HepG2 (cell line): ENCODE data around the gene C6orf136. TPM values are rescaled to one million over a fixed set of nuclear protein-coding genes. Genes with fewer than 3 reads are reported as not detected.

Experiments
- PHF8 ChIP-seq: sonication (generic); formaldehyde crosslinking; IDR thresholded peaks from 2 replicates; pipeline ENCODE4 v1.5.0; 2020; ENCODE audit warnings: missing genetic modification reagents
- ZNF747 ChIP-seq: sonication (generic); formaldehyde crosslinking; IDR thresholded peaks from 2 replicates; pipeline ENCODE4 v1.8.1; 2023; ENCODE audit warnings: missing genetic modification reagents, mild to moderate bottlenecking, borderline replicate concordance
- ZNF788 ChIP-seq: sonication (generic); formaldehyde crosslinking; IDR thresholded peaks from 2 replicates; pipeline ENCODE4 v1.5.0; 2020; ENCODE audit warnings: mild to moderate bottlenecking, missing genetic modification reagents, borderline replicate concordance
- ZSCAN9 ChIP-seq: IDR thresholded peaks from 2 replicates; pipeline ENCODE4 v1.6.1; 2016; ENCODE audit warnings: borderline replicate concordance
- polyA plus RNA-seq, 8 experiments: library from polyadenylated mRNA; depleted of rRNA in 3 of 8; stranded (reverse) in 7 of 8; unstranded in 1 of 8; fragments of >200 nt; fragmentation: Illumina TruSeq in 4 of 8; extraction: Trizol in 4 of 8; gene quantifications; 2 replicates each; pipeline versions ENCODE4 v1.2.1 to v1.2.3, GENCODE V29; 2011 to 2016; ENCODE audit warnings: low read depth in 4 of 8, missing spikeins in 1 of 8, mixed read lengths in 1 of 8; ENCODE audit not compliant: insufficient read depth in 1 of 8
- total RNA-seq, 5 experiments: library from RNA; depleted of rRNA; stranded (reverse); fragments of >200 nt; fragmentation: Illumina TruSeq; extraction: Trizol; gene quantifications; 2 replicates each; pipeline ENCODE4 v1.2.3, GENCODE V29; 2016; ENCODE audit warnings: low read depth in 1 of 5
- TF ChIP-seq, protein P1 (sequence below): sonication (generic); formaldehyde crosslinking; IDR thresholded peaks from 2 replicates; pipeline ENCODE4 v1.5.1; 2020; ENCODE audit warnings: mild to moderate bottlenecking, missing genetic modification reagents, moderate library complexity
- TF ChIP-seq, protein P2 (sequence below): sonication (generic); formaldehyde crosslinking; IDR thresholded peaks from 2 replicates; pipeline ENCODE4 v1.4.0; 2020; ENCODE audit warnings: missing genetic modification reagents, borderline replicate concordance
- TF ChIP-seq, protein P3 (sequence below), 2 experiments: fragments of 450-650 bp in 1 of 2; sonication (generic) in 1 of 2; formaldehyde crosslinking in 1 of 2; IDR thresholded peaks; 2 replicates each; pipeline versions ENCODE4 v1.6.1 to v1.8.0; 2016 to 2022; ENCODE audit warnings: antibody characterized with exemption in 1 of 2, mild to moderate bottlenecking in 1 of 2, missing genetic modification reagents in 1 of 2
- TF ChIP-seq, protein P4 (sequence below): IDR thresholded peaks from 2 replicates; pipeline ENCODE4 v1.6.1; 2016; ENCODE audit warnings: control low read depth
- TF ChIP-seq, protein P5 (sequence below): fragments of 450-650 bp; IDR thresholded peaks from 2 replicates; pipeline ENCODE4 v1.6.1; 2017

The C6orf136 gene
- total and polyA plus RNA-seq, 2 of the 13 experiments (the other 11 are each of a cell fraction or from before 2014, with no cell fraction given): 12.0 to 26.2 TPM

DNA sequence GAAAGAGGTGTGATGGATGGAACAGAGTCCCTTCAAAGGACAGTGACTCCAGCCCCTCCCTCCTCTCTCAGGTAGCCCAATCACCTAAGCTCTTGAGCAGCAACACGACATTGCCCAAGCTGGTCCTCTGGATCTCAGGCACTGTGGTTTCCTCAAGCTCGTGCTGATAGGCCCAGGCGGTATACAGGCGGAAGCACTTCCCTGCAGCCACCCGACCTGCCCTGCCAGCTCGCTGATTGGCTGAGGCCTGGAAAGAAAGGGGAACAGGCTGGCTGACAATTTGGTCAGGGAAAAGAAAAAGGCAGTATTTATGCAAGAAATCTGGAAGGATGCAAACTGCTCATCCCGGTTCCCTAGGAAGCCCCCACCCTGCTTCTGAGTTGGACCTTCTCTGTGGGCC, 9.6 kb downstream of the C6orf136 start (continued):
- TF ChIP-seq, protein P1, sequence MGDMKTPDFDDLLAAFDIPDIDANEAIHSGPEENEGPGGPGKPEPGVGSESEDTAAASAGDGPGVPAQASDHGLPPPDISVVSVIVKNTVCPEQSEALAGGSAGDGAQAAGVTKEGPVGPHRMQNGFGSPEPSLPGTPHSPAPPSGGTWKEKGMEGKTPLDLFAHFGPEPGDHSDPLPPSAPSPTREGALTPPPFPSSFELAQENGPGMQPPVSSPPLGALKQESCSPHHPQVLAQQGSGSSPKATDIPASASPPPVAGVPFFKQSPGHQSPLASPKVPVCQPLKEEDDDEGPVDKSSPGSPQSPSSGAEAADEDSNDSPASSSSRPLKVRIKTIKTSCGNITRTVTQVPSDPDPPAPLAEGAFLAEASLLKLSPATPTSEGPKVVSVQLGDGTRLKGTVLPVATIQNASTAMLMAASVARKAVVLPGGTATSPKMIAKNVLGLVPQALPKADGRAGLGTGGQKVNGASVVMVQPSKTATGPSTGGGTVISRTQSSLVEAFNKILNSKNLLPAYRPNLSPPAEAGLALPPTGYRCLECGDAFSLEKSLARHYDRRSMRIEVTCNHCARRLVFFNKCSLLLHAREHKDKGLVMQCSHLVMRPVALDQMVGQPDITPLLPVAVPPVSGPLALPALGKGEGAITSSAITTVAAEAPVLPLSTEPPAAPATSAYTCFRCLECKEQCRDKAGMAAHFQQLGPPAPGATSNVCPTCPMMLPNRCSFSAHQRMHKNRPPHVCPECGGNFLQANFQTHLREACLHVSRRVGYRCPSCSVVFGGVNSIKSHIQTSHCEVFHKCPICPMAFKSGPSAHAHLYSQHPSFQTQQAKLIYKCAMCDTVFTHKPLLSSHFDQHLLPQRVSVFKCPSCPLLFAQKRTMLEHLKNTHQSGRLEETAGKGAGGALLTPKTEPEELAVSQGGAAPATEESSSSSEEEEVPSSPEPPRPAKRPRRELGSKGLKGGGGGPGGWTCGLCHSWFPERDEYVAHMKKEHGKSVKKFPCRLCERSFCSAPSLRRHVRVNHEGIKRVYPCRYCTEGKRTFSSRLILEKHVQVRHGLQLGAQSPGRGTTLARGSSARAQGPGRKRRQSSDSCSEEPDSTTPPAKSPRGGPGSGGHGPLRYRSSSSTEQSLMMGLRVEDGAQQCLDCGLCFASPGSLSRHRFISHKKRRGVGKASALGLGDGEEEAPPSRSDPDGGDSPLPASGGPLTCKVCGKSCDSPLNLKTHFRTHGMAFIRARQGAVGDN: peak; percentile 50
- TF ChIP-seq PHF8 (CRISPR knock-in tag) (no peak), ZNF788 (CRISPR knock-in tag) (0 out of 2 replicates have a peak, but pooled peaks have one; percentile 48), ZNF747 (CRISPR knock-in tag) (peak; percentile 32; the same call in 1 of the 2 replicates), ZSCAN9 (no peak)
- TF ChIP-seq, protein P2, sequence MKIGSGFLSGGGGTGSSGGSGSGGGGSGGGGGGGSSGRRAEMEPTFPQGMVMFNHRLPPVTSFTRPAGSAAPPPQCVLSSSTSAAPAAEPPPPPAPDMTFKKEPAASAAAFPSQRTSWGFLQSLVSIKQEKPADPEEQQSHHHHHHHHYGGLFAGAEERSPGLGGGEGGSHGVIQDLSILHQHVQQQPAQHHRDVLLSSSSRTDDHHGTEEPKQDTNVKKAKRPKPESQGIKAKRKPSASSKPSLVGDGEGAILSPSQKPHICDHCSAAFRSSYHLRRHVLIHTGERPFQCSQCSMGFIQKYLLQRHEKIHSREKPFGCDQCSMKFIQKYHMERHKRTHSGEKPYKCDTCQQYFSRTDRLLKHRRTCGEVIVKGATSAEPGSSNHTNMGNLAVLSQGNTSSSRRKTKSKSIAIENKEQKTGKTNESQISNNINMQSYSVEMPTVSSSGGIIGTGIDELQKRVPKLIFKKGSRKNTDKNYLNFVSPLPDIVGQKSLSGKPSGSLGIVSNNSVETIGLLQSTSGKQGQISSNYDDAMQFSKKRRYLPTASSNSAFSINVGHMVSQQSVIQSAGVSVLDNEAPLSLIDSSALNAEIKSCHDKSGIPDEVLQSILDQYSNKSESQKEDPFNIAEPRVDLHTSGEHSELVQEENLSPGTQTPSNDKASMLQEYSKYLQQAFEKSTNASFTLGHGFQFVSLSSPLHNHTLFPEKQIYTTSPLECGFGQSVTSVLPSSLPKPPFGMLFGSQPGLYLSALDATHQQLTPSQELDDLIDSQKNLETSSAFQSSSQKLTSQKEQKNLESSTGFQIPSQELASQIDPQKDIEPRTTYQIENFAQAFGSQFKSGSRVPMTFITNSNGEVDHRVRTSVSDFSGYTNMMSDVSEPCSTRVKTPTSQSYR (CRISPR knock-in tag): no peak
- TF ChIP-seq, protein P3, sequence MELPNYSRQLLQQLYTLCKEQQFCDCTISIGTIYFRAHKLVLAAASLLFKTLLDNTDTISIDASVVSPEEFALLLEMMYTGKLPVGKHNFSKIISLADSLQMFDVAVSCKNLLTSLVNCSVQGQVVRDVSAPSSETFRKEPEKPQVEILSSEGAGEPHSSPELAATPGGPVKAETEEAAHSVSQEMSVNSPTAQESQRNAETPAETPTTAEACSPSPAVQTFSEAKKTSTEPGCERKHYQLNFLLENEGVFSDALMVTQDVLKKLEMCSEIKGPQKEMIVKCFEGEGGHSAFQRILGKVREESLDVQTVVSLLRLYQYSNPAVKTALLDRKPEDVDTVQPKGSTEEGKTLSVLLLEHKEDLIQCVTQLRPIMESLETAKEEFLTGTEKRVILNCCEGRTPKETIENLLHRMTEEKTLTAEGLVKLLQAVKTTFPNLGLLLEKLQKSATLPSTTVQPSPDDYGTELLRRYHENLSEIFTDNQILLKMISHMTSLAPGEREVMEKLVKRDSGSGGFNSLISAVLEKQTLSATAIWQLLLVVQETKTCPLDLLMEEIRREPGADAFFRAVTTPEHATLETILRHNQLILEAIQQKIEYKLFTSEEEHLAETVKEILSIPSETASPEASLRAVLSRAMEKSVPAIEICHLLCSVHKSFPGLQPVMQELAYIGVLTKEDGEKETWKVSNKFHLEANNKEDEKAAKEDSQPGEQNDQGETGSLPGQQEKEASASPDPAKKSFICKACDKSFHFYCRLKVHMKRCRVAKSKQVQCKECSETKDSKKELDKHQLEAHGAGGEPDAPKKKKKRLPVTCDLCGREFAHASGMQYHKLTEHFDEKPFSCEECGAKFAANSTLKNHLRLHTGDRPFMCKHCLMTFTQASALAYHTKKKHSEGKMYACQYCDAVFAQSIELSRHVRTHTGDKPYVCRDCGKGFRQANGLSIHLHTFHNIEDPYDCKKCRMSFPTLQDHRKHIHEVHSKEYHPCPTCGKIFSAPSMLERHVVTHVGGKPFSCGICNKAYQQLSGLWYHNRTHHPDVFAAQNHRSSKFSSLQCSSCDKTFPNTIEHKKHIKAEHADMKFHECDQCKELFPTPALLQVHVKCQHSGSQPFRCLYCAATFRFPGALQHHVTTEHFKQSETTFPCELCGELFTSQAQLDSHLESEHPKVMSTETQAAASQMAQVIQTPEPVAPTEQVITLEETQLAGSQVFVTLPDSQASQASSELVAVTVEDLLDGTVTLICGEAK (IDR thresholded peaks at IDR 0.05): no peak
- TF ChIP-seq, protein P3 (CRISPR knock-in tag; IDR thresholded peaks at IDR 0.05): 0 out of 2 replicates have a peak, but pooled peaks have one; percentile 23
- TF ChIP-seq, protein P4, sequence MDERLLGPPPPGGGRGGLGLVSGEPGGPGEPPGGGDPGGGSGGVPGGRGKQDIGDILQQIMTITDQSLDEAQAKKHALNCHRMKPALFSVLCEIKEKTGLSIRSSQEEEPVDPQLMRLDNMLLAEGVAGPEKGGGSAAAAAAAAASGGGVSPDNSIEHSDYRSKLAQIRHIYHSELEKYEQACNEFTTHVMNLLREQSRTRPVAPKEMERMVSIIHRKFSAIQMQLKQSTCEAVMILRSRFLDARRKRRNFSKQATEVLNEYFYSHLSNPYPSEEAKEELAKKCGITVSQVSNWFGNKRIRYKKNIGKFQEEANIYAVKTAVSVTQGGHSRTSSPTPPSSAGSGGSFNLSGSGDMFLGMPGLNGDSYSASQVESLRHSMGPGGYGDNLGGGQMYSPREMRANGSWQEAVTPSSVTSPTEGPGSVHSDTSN: 0 out of 2 replicates have a peak, but pooled peaks have one; percentile 22
- TF ChIP-seq, protein P5, sequence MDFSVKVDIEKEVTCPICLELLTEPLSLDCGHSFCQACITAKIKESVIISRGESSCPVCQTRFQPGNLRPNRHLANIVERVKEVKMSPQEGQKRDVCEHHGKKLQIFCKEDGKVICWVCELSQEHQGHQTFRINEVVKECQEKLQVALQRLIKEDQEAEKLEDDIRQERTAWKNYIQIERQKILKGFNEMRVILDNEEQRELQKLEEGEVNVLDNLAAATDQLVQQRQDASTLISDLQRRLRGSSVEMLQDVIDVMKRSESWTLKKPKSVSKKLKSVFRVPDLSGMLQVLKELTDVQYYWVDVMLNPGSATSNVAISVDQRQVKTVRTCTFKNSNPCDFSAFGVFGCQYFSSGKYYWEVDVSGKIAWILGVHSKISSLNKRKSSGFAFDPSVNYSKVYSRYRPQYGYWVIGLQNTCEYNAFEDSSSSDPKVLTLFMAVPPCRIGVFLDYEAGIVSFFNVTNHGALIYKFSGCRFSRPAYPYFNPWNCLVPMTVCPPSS: no peak
